MCF 10A (cell line): ENCODE results near the gene CCP110. TPM values are rescaled to one million over a fixed set of nuclear protein-coding genes. Genes with fewer than 3 reads are reported as not detected.

Experiments
- Bru-seq: library from RNA; stranded (reverse); fragments of 400-500 nt; gene quantifications from one replicate; lab custom pipeline; 2021; lab: Mats Ljungman, UMichigan
- BruChase-seq, 2 experiments: library from RNA; stranded (reverse); fragments of 400-500 nt; gene quantifications; one replicate each; lab custom pipeline; 2021; lab: Mats Ljungman, UMichigan
- BruUV-seq: library from RNA; stranded (reverse); fragments of 400-500 nt; replicated peaks from 2 replicates; lab custom pipeline; 2021; lab: Mats Ljungman, UMichigan
- CTCF ChIA-PET: fragments of 300-600 bp; sonication (Branson Sonifier 250); formaldehyde crosslinking; extraction: SDS; loops from one replicate; lab custom pipeline; 2021; ENCODE audit warnings: antibody characterized with exemption, inconsistent platforms; lab: Yijun Ruan, JAX
- POLR2A ChIA-PET: fragments of 300-600, 350-650 bp; sonication (Branson Sonifier 250); formaldehyde crosslinking; extraction: SDS; loops from one replicate; lab custom pipeline; 2020; ENCODE audit warnings: antibody characterized with exemption, inconsistent platforms; lab: Yijun Ruan, JAX
- DNase-seq: peaks from one replicate; pipeline ENCODE4 v3.0.0-alpha.2; 2018; ENCODE audit not compliant: unreplicated experiment
- H3K27ac Mint-ChIP-seq: one replicate; pipeline ENCODE4 v1.8.0; 2022; ENCODE audit warnings: mild to moderate bottlenecking, low read depth, mixed read lengths; ENCODE audit not compliant: unreplicated experiment
- H3K27me3 Mint-ChIP-seq: one replicate; pipeline ENCODE4 v1.8.0; 2022; ENCODE audit warnings: mixed read lengths; ENCODE audit not compliant: insufficient read depth, unreplicated experiment
- H3K36me3 Mint-ChIP-seq: one replicate; pipeline ENCODE4 v1.8.0; 2022; ENCODE audit warnings: mild to moderate bottlenecking, moderate library complexity, mixed read lengths; ENCODE audit not compliant: insufficient read depth, unreplicated experiment
- H3K4me1 Mint-ChIP-seq: one replicate; pipeline ENCODE4 v1.8.0; 2022; ENCODE audit warnings: mixed read lengths; ENCODE audit not compliant: insufficient read depth, unreplicated experiment
- H3K4me3 Mint-ChIP-seq: one replicate; pipeline ENCODE4 v1.8.0; 2022; ENCODE audit warnings: mild to moderate bottlenecking, moderate library complexity, mixed read lengths; ENCODE audit not compliant: unreplicated experiment
- H3K9me3 Mint-ChIP-seq: one replicate; pipeline ENCODE4 v1.8.0; 2022; ENCODE audit warnings: mixed read lengths; ENCODE audit not compliant: unreplicated experiment
- CTCF ChIP-seq: fragments of 200-600 bp; IDR thresholded peaks from one replicate; pipeline ENCODE4 v1.8.0; 2022; ENCODE audit warnings: antibody characterized with exemption, mild to moderate bottlenecking; ENCODE audit not compliant: unreplicated experiment
- intact Hi-C: fragments of 100-400 bp; cut with micrococcal nuclease; formaldehyde crosslinking; loops from 2 replicates; pipeline ENCODE4 v1.14.1; 2022
- long read RNA-seq: library from polyadenylated mRNA; stranded (forward); transcript quantifications from one replicate; pipeline ENCODE4 v2.0.0, GENCODE V29; 2022
- total RNA-seq: library from RNA; stranded (reverse); gene quantifications from 2 replicates; pipeline ENCODE4 v1.2.3, GENCODE V29; 2022

The CCP110 gene
- total RNA-seq (14.2 and 16.2 TPM in 2 replicates), Bru-seq, nascent RNA (percentile 68 among the genes with signal in this experiment), BruChase-seq, experiment 1, labeled RNA remaining after a 6-hour chase (percentile 85 among the genes with signal in this experiment), BruChase-seq, experiment 2, labeled RNA remaining after a 2-hour chase (percentile 78 among the genes with signal in this experiment)
- long read RNA-seq, full-length matches to known transcripts, result 7 of 16 reads
- long read RNA-seq, partial matches to known transcripts, result 3 of 16 reads
- long read RNA-seq, other reads (novel, unspliced or antisense), result 6 of 16 reads

GRCh38 chr16:19523559-19524355, at the start of gene CCP110:
Gene CCP110 (plus strand): TSS chr16:19523942. CDS start chr16:19527882, 3,940 bp downstream.
- Mint-ChIP-seq H3K27ac (peak within 1 kb of the TSS; percentile 70), H3K4me3 (peak within 1 kb of the TSS; percentile 85), H3K27me3 (no peaks in the 10 kb centered on the region), H3K4me1 (peaks cover 28% of the 10 kb centered on the region), H3K9me3 (no peaks in the 10 kb centered on the region), H3K36me3 (peaks cover 11% of the 10 kb centered on the region)
- CTCF ChIA-PET, result interaction anchor here (2.5 kb wide), 2 partner anchors 21 to 32 kb away, joined by 12 to 24 read pairs; partner anchors contain the start of gene VPS35L
- peak; percentile 97 for DNase-seq
- BruUV-seq, result no TSS peak
- POLR2A ChIA-PET, result interaction anchor here (0.6 to 2.3 kb wide), 15 partner anchors 8 to 1212 kb away, joined by 3 to 32 read pairs (median 4); partner anchors contain the start of genes COQ7, IQCK, KNOP1 and RPS15A
- no peak for TF ChIP-seq CTCF
- intact Hi-C loops, result loop anchor here (1.0 kb wide), 1 partner anchor 32 kb away; the partner anchor contains the start of gene VPS35L

- CTCF ChIA-PET, result no interaction called here
- Mint-ChIP-seq H3K27ac (no peak overlapping the region), H3K27me3 (no peaks in the 10 kb centered on the region), H3K9me3 (no peaks in the 10 kb centered on the region), H3K4me3 (no peak overlapping the region), H3K4me1 (no peaks in the 10 kb centered on the region), H3K36me3 (no peaks in the 10 kb centered on the region)
- BruUV-seq, result no TSS peak
- TF ChIP-seq CTCF, result peak; percentile 8
- intact Hi-C loops, result no loop called here
- no peak for DNase-seq
- POLR2A ChIA-PET, result no interaction called here
Observed at GRCh38 chr16:19474617-19475016, 49.1 kb upstream of the CCP110 start.

GRCh38 chr16:19478505-19478904, 45.2 kb upstream of the CCP110 start:
- Mint-ChIP-seq H3K4me3 (no peak overlapping the region), H3K36me3 (no peaks in the 10 kb centered on the region), H3K9me3 (no peaks in the 10 kb centered on the region), H3K27me3 (no peaks in the 10 kb centered on the region), H3K4me1 (no peaks in the 10 kb centered on the region), H3K27ac (no peak overlapping the region)
- no peak for TF ChIP-seq CTCF
- intact Hi-C loops, result no loop called here
- no TSS peak for BruUV-seq
- no peak for DNase-seq
- ChIA-PET CTCF (interaction anchor here (0.7 to 0.9 kb wide), 2 partner anchors 64 to 89 kb away, joined by 3 to 4 read pairs; no protein-coding TSS in a partner anchor), POLR2A (interaction anchor here (0.6 kb wide), 1 partner anchor 22 kb away, joined by 3 read pairs; no protein-coding TSS in a partner anchor)
